ENCODE results near the gene NAT10.

NAT10 gene

GRCh38 chr11:34149274-34149673, 43.8 kb downstream of the NAT10 start:
- DNase-seq (ENCODE audit: low read depth in 3 of 3), result no peak

GRCh38 chr11:34149786-34150185, 44.4 kb downstream of the NAT10 start:
- DNase-seq (ENCODE audit: low read depth in 3 of 3), result no peak

- no peak for DNase-seq (ENCODE audit: low read depth in 3 of 3)
These were observed 45.2 kb downstream of the NAT10 start for GRCh38 chr11:34150494-34151151.

GRCh38 chr11:34151166-34151565, 45.7 kb downstream of the NAT10 start:
- DNase-seq (ENCODE audit: low read depth in 3 of 3), result no peak

- DNase-seq (ENCODE audit: low read depth in 3 of 3), result no peak
These were observed 46.8 kb downstream of the NAT10 start for GRCh38 chr11:34151916-34152845.

GRCh38 chr11:34154059-34154875, 48.8 kb downstream of the NAT10 start:
- no peak for DNase-seq (ENCODE audit: low read depth in 3 of 3)

GRCh38 chr11:34155057-34155756, 49.8 kb downstream of the NAT10 start:
- DNase-seq (ENCODE audit: low read depth in 3 of 3), result no peak

GRCh38 chr11:34155757-34156062, 50.3 kb downstream of the NAT10 start:
- DNase-seq (ENCODE audit: low read depth in 3 of 3), result no peak

GRCh38 chr11:34157163-34157562, 51.7 kb downstream of the NAT10 start:
- DNase-seq (ENCODE audit: low read depth in 3 of 3), result no peak

GRCh38 chr11:34158661-34159060, 53.2 kb downstream of the NAT10 start:
- DNase-seq (ENCODE audit: low read depth in 3 of 3), result no peak

- no peak for DNase-seq (ENCODE audit: low read depth in 3 of 3)
These were observed 54.8 kb downstream of the NAT10 start for GRCh38 chr11:34160049-34160721.

GRCh38 chr11:34160791-34161190, 55.4 kb downstream of the NAT10 start:
- DNase-seq (ENCODE audit: low read depth in 3 of 3), result no peak

GRCh38 chr11:34161361-34161760, 55.9 kb downstream of the NAT10 start:
- no peak for DNase-seq (ENCODE audit: low read depth in 3 of 3)

- peak; percentile 15 to 42 (median 27) for DNase-seq (ENCODE audit: low read depth in 3 of 3)
These were observed 56.5 kb downstream of the NAT10 start for GRCh38 chr11:34161812-34162492.

- no peak for DNase-seq (ENCODE audit: low read depth in 3 of 3)
These were observed 57.0 kb downstream of the NAT10 start for GRCh38 chr11:34162493-34162820.

GRCh38 chr11:34162856-34163255, 57.4 kb downstream of the NAT10 start:
- DNase-seq (ENCODE audit: low read depth in 3 of 3), result no peak

- DNase-seq (ENCODE audit: low read depth in 3 of 3), result no peak
These were observed 59.7 kb downstream of the NAT10 start for GRCh38 chr11:34165121-34165520.

- DNase-seq (ENCODE audit: low read depth in 3 of 3), result no peak
These were observed 60.5 kb downstream of the NAT10 start for GRCh38 chr11:34165786-34166555.

- no peak for DNase-seq (ENCODE audit: low read depth in 3 of 3)
These were observed 61.6 kb downstream of the NAT10 start for GRCh38 chr11:34166806-34167740.
